ENCODE results near the gene TP73.

The TP73 gene

GRCh38 chr1:3633344-3634058 is 18.8 kb upstream of the TP73 start:
- no peak for DNase-seq (ENCODE audit: extremely low read depth, insufficient read length)
- no peak overlapping the region for H3K4me3 ChIP-seq (replicated peaks; ENCODE audit: low read depth, low read length)
- H3K36me3 ChIP-seq (ENCODE audit: control insufficient read depth, insufficient read depth, low read length), result peaks cover 52% of the 10 kb centered on the region
- H3K27me3 ChIP-seq (replicated peaks; ENCODE audit: control insufficient read depth, insufficient read depth, low read length), result no peaks in the 10 kb centered on the region
- TF ChIP-seq CTCF (IDR thresholded peaks at IDR 0.05; ENCODE audit: insufficient read depth, low read length, poor library complexity, severe bottlenecking), result no peak

GRCh38 chr1:3634059-3634800 is 18.1 kb upstream of the TP73 start:
- DNase-seq (ENCODE audit: extremely low read depth, insufficient read length), result no peak
- Histone ChIP-seq H3K36me3 (ENCODE audit: control insufficient read depth, insufficient read depth, low read length) (peaks cover 49% of the 10 kb centered on the region), H3K4me3 (replicated peaks; ENCODE audit: low read depth, low read length) (no peak overlapping the region), H3K27me3 (replicated peaks; ENCODE audit: control insufficient read depth, insufficient read depth, low read length) (no peaks in the 10 kb centered on the region)
- TF ChIP-seq CTCF (IDR thresholded peaks at IDR 0.05; ENCODE audit: insufficient read depth, low read length, poor library complexity, severe bottlenecking), result no peak

GRCh38 chr1:3636080-3636479 is 16.2 kb upstream of the TP73 start:
- DNase-seq (ENCODE audit: extremely low read depth, insufficient read length), result no peak
- TF ChIP-seq CTCF (IDR thresholded peaks at IDR 0.05; ENCODE audit: insufficient read depth, low read length, poor library complexity, severe bottlenecking), result no peak
- Histone ChIP-seq H3K36me3 (ENCODE audit: control insufficient read depth, insufficient read depth, low read length) (peaks cover 44% of the 10 kb centered on the region), H3K4me3 (replicated peaks; ENCODE audit: low read depth, low read length) (no peak overlapping the region), H3K27me3 (replicated peaks; ENCODE audit: control insufficient read depth, insufficient read depth, low read length) (no peaks in the 10 kb centered on the region)

GRCh38 chr1:3636531-3636930 is 15.8 kb upstream of the TP73 start:
- no peak for DNase-seq (ENCODE audit: extremely low read depth, insufficient read length)
- H3K27me3 ChIP-seq (replicated peaks; ENCODE audit: control insufficient read depth, insufficient read depth, low read length), result no peaks in the 10 kb centered on the region
- H3K36me3 ChIP-seq (ENCODE audit: control insufficient read depth, insufficient read depth, low read length), result peaks cover 44% of the 10 kb centered on the region
- no peak overlapping the region for H3K4me3 ChIP-seq (replicated peaks; ENCODE audit: low read depth, low read length)
- no peak for TF ChIP-seq CTCF (IDR thresholded peaks at IDR 0.05; ENCODE audit: insufficient read depth, low read length, poor library complexity, severe bottlenecking)

- H3K27me3 ChIP-seq (replicated peaks; ENCODE audit: control insufficient read depth, insufficient read depth, low read length), result no peaks in the 10 kb centered on the region
- peaks cover 36% of the 10 kb centered on the region for H3K36me3 ChIP-seq (ENCODE audit: control insufficient read depth, insufficient read depth, low read length)
- no peak overlapping the region for H3K4me3 ChIP-seq (replicated peaks; ENCODE audit: low read depth, low read length)
- TF ChIP-seq CTCF (IDR thresholded peaks at IDR 0.05; ENCODE audit: insufficient read depth, low read length, poor library complexity, severe bottlenecking), result no peak
- DNase-seq (ENCODE audit: extremely low read depth, insufficient read length), result no peak
Measured at GRCh38 chr1:3638027-3638426, 14.3 kb upstream of the TP73 start.
